ENCODE measurements around the gene LTBP3.

DNA sequence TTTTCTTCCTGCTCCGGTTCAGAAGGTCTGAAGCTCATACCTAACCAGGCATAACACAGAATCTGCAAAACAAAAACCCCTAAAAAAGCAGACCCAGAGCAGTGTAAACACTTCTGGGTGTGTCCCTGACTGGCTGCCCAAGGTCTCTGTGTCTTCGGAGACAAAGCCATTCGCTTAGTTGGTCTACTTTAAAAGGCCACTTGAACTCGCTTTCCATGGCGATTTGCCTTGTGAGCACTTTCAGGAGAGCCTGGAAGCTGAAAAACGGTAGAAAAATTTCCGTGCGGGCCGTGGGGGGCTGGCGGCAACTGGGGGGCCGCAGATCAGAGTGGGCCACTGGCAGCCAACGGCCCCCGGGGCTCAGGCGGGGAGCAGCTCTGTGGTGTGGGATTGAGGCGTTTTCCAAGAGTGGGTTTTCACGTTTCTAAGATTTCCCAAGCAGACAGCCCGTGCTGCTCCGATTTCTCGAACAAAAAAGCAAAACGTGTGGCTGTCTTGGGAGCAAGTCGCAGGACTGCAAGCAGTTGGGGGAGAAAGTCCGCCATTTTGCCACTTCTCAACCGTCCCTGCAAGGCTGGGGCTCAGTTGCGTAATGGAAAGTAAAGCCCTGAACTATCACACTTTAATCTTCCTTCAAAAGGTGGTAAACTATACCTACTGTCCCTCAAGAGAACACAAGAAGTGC lies 60.0 kb downstream of the LTBP3 start:
- TF ChIP-seq, protein P1, sequence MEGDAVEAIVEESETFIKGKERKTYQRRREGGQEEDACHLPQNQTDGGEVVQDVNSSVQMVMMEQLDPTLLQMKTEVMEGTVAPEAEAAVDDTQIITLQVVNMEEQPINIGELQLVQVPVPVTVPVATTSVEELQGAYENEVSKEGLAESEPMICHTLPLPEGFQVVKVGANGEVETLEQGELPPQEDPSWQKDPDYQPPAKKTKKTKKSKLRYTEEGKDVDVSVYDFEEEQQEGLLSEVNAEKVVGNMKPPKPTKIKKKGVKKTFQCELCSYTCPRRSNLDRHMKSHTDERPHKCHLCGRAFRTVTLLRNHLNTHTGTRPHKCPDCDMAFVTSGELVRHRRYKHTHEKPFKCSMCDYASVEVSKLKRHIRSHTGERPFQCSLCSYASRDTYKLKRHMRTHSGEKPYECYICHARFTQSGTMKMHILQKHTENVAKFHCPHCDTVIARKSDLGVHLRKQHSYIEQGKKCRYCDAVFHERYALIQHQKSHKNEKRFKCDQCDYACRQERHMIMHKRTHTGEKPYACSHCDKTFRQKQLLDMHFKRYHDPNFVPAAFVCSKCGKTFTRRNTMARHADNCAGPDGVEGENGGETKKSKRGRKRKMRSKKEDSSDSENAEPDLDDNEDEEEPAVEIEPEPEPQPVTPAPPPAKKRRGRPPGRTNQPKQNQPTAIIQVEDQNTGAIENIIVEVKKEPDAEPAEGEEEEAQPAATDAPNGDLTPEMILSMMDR (IDR thresholded peaks at IDR 0.05) = peak in 1 of 6 experiments; percentile 2
- TF ChIP-seq POLR2A (IDR thresholded peaks at IDR 0.05) = no peak
- peak in 1 of 2 donors; percentile 10 for TF ChIP-seq POLR2AphosphoS5 (IDR thresholded peaks at IDR 0.05)
